Caki2 (cell line): Measurements from ENCODE around the gene PLXNA4. TPM values are rescaled to one million over a fixed set of nuclear protein-coding genes. Genes with fewer than 3 reads are reported as not detected.

ENCODE experiments used
- DNase-seq: peaks from one replicate; pipeline ENCODE4 v3.0.0-alpha.2; 2015; ENCODE audit warnings: low read depth
- in situ Hi-C: cut with HindIII; loops from 2 replicates; pipeline ENCODE4 v1.10.0; 2016; ENCODE audit warnings: low sequenced_read_pairs, low pct_unique_long_range_greater_than_20kb, mixed read lengths
- total RNA-seq: library from RNA; depleted of rRNA; stranded (reverse); fragments of >200 nt; shearing (Covaris generic); gene quantifications from 2 replicates; pipeline ENCODE4 v1.2.3, GENCODE V29; 2014; ENCODE audit warnings: low replicate concordance

The PLXNA4 gene
- total RNA-seq, 1 experiment from 2014 or later: 0.34 TPM

- in situ Hi-C loops: no loop called here
- no peak for DNase-seq
Observed at GRCh38 chr7:132110692-132111091, 465.6 kb downstream of the PLXNA4 start.

GRCh38 chr7:132109769-132110168 lies 466.5 kb downstream of the PLXNA4 start:
- in situ Hi-C loops: no loop called here
- DNase-seq: no peak

GRCh38 chr7:132108563-132108962 lies 467.7 kb downstream of the PLXNA4 start:
- DNase-seq: no peak
- in situ Hi-C loops: no loop called here

- DNase-seq: no peak
- in situ Hi-C loops: no loop called here
Observed at GRCh38 chr7:132106491-132106890, 469.8 kb downstream of the PLXNA4 start.

- in situ Hi-C loops: no loop called here
Observed at GRCh38 chr7:132105096-132105495, 471.2 kb downstream of the PLXNA4 start.

GRCh38 chr7:132103718-132104117 lies 472.6 kb downstream of the PLXNA4 start:
- in situ Hi-C loops: no loop called here

More at GRCh38 chr7:132105096-132105495, 471.2 kb downstream of the PLXNA4 start:
- no peak for DNase-seq

GRCh38 chr7:132102942-132103341 lies 473.3 kb downstream of the PLXNA4 start:
- DNase-seq: no peak
- in situ Hi-C loops: no loop called here

More at GRCh38 chr7:132103718-132104117, 472.6 kb downstream of the PLXNA4 start:
- no peak for DNase-seq

GRCh38 chr7:132102391-132102790 lies 473.9 kb downstream of the PLXNA4 start:
- DNase-seq: no peak
- in situ Hi-C loops: no loop called here

GRCh38 chr7:132100981-132101380 lies 475.3 kb downstream of the PLXNA4 start:
- DNase-seq: no peak
- in situ Hi-C loops: no loop called here

GRCh38 chr7:132100483-132100882 lies 475.8 kb downstream of the PLXNA4 start:
- in situ Hi-C loops: no loop called here
- DNase-seq: no peak

- in situ Hi-C loops: no loop called here
- no peak for DNase-seq
Observed at GRCh38 chr7:132099163-132099562, 477.1 kb downstream of the PLXNA4 start.

- no peak for DNase-seq
Observed at GRCh38 chr7:132098327-132098726, 477.9 kb downstream of the PLXNA4 start.

GRCh38 chr7:132097550-132098134 lies 478.6 kb downstream of the PLXNA4 start:
- in situ Hi-C loops: no loop called here
- no peak for DNase-seq

More at GRCh38 chr7:132098327-132098726, 477.9 kb downstream of the PLXNA4 start:
- in situ Hi-C loops: no loop called here

GRCh38 chr7:132095111-132095765 lies 481.0 kb downstream of the PLXNA4 start:
- in situ Hi-C loops: no loop called here
- DNase-seq: no peak

- in situ Hi-C loops: no loop called here
- DNase-seq: no peak
Observed at GRCh38 chr7:132092106-132092505, 484.2 kb downstream of the PLXNA4 start.

- in situ Hi-C loops: no loop called here
- DNase-seq: no peak
Observed at GRCh38 chr7:132091706-132092105, 484.6 kb downstream of the PLXNA4 start.

- no peak for DNase-seq
- in situ Hi-C loops: no loop called here
Observed at GRCh38 chr7:132090444-132090843, 485.8 kb downstream of the PLXNA4 start.

GRCh38 chr7:132089356-132089755 lies 486.9 kb downstream of the PLXNA4 start:
- in situ Hi-C loops: no loop called here
- no peak for DNase-seq

- no peak for DNase-seq
Observed at GRCh38 chr7:132087421-132087820, 488.8 kb downstream of the PLXNA4 start.

More at GRCh38 chr7:132087421-132087820, 488.8 kb downstream of the PLXNA4 start:
- in situ Hi-C loops: no loop called here
